ENCODE data around the gene SLK.

The SLK gene

GRCh38 chr10:103942866-103943265, 24.1 kb upstream of the SLK start:
- no peak for DNase-seq

- no peak for DNase-seq
These were observed 19.0 kb upstream of the SLK start for GRCh38 chr10:103947799-103948516.

- DNase-seq: no peak
These were observed 17.2 kb upstream of the SLK start for GRCh38 chr10:103949728-103950127.

GRCh38 chr10:103951183-103951582, 15.8 kb upstream of the SLK start:
- DNase-seq: no peak

GRCh38 chr10:103951942-103952341, 15.0 kb upstream of the SLK start:
- DNase-seq: no peak

GRCh38 chr10:103954543-103954942, 12.4 kb upstream of the SLK start:
- no peak for DNase-seq

- DNase-seq: no peak
These were observed 7.9 kb upstream of the SLK start for GRCh38 chr10:103958996-103959395.

GRCh38 chr10:103960103-103960502, 6.8 kb upstream of the SLK start:
- no peak for DNase-seq

- DNase-seq: no peak
These were observed 620 bp downstream of the SLK start for GRCh38 chr10:103967448-103968071.

- DNase-seq: no peak
These were observed 1.8 kb downstream of the SLK start for GRCh38 chr10:103968441-103969391.

- DNase-seq: no peak
These were observed 2.5 kb downstream of the SLK start for GRCh38 chr10:103969436-103969835.

- DNase-seq: no peak
These were observed 3.1 kb downstream of the SLK start for GRCh38 chr10:103969857-103970627.

- no peak for DNase-seq
These were observed 8.2 kb downstream of the SLK start for GRCh38 chr10:103975169-103975568.

GRCh38 chr10:103977204-103977603, 10.3 kb downstream of the SLK start:
- no peak for DNase-seq

GRCh38 chr10:103979530-103979929, 12.6 kb downstream of the SLK start:
- DNase-seq: no peak

GRCh38 chr10:103980288-103980906, 13.5 kb downstream of the SLK start:
- DNase-seq: no peak

GRCh38 chr10:103982639-103983038, 15.7 kb downstream of the SLK start:
- no peak for DNase-seq

GRCh38 chr10:103983367-103983911, 16.5 kb downstream of the SLK start:
- no peak for DNase-seq

GRCh38 chr10:103985726-103986125, 18.8 kb downstream of the SLK start:
- no peak for DNase-seq

GRCh38 chr10:103986360-103986759, 19.4 kb downstream of the SLK start:
- DNase-seq: no peak

- no peak for DNase-seq
These were observed 23.2 kb downstream of the SLK start for GRCh38 chr10:103990121-103990520.

GRCh38 chr10:103990531-103990930, 23.6 kb downstream of the SLK start:
- DNase-seq: no peak

Data from NCI-H446 treated with DMSO at 0.1 percent for 48 hours (cell line).